Endothelial cell of umbilical vein (primary cell): ENCODE measurements around the gene PAPPA2. TPM values are rescaled to one million over a fixed set of nuclear protein-coding genes. Genes with fewer than 3 reads are reported as not detected.

Experiments used
- BruUV-seq: library from RNA; stranded (reverse); fragments of 400-500 nt; replicated peaks from 2 replicates; lab custom pipeline; 2021; lab: Mats Ljungman, UMichigan
- CTCF ChIA-PET: fragments of 300-600, 350-600 bp; sonication (Branson Sonifier 250); formaldehyde crosslinking; loops from one replicate; lab custom pipeline; 2021; ENCODE audit warnings: antibody characterized with exemption, inconsistent platforms; lab: Charles Lee
- POLR2A ChIA-PET: fragments of 300-600, 350-600 bp; sonication (Branson Sonifier 250); formaldehyde crosslinking; loops from one replicate; lab custom pipeline; 2021; ENCODE audit warnings: antibody characterized with exemption, inconsistent platforms; lab: Charles Lee
- DNase-seq: peaks from one replicate; pipeline ENCODE4 v3.0.0-alpha.2; 2011; ENCODE audit warnings: low read depth, low spot score
- FAIRE-seq: peaks from 2 replicates; lab custom pipeline; 2011; peaks lifted over from hg19 to GRCh38; lab: Jason Lieb, UNC
- H2AFZ ChIP-seq: 2 replicates; pipeline ENCODE4 v1.6.0; 2012; ENCODE audit warnings: low read depth, low read length, control low read depth, inconsistent platforms
- H3K27ac ChIP-seq: 2 replicates; pipeline ENCODE4 v1.5.1; 2011; ENCODE audit warnings: low read depth, mild to moderate bottlenecking, control low read depth, low read length, moderate library complexity; ENCODE audit not compliant: insufficient read depth
- H3K27me3 ChIP-seq, 2 experiments: 2 replicates each; pipeline versions ENCODE4 v1.6.0 to v1.6.1; 2011; ENCODE audit warnings: low read length in 2 of 2, mixed read lengths in 1 of 2; ENCODE audit not compliant: control insufficient read depth in 2 of 2, insufficient read depth in 2 of 2
- H3K36me3 ChIP-seq, 2 experiments: 2 replicates in 1 of 2; 3 replicates in 1 of 2; pipeline ENCODE4 v1.5.1; 2011; ENCODE audit warnings: low read length in 2 of 2, mild to moderate bottlenecking in 1 of 2, moderate library complexity in 1 of 2; ENCODE audit not compliant: control insufficient read depth in 2 of 2, insufficient read depth in 2 of 2; ENCODE audit errors: extremely low read depth in 1 of 2
- H3K4me1 ChIP-seq: 3 replicates; pipeline ENCODE4 v1.5.1; 2011; ENCODE audit warnings: mild to moderate bottlenecking, low read length; ENCODE audit not compliant: control insufficient read depth, insufficient read depth; ENCODE audit errors: extremely low read depth
- H3K4me2 ChIP-seq: 2 replicates; pipeline ENCODE4 v1.6.1; 2011; ENCODE audit warnings: low read length, control low read depth, mixed read lengths; ENCODE audit not compliant: insufficient read depth
- H3K4me3 ChIP-seq, 3 experiments: fragments of 200-600 bp in 1 of 3; sonication (generic), shearing (Covaris generic) in 1 of 3; replicated peaks in 1 of 3; 2 replicates each; pipeline ENCODE4 v1.5.1; 2011 to 2016; ENCODE audit warnings: control low read depth in 3 of 3, low read length in 3 of 3, mild to moderate bottlenecking in 2 of 3, inconsistent platforms in 1 of 3, low read depth in 1 of 3, moderate library complexity in 1 of 3; ENCODE audit not compliant: insufficient read depth in 1 of 3
- H3K79me2 ChIP-seq: 2 replicates; pipeline ENCODE4 v1.6.0; 2012; ENCODE audit warnings: low read length, inconsistent platforms; ENCODE audit not compliant: control insufficient read depth, insufficient read depth
- H3K9ac ChIP-seq: replicated peaks from 2 replicates; pipeline ENCODE3; 2011; ENCODE audit warnings: low read length, control low read depth; ENCODE audit not compliant: insufficient read depth; ENCODE audit errors: extremely low read depth
- H3K9me1 ChIP-seq: replicated peaks from 3 replicates; pipeline ENCODE4 v1.6.0; 2011; ENCODE audit warnings: mild to moderate bottlenecking, low read length; ENCODE audit not compliant: control insufficient read depth, insufficient read depth; ENCODE audit errors: extremely low read depth
- H3K9me3 ChIP-seq: replicated peaks from 2 replicates; pipeline ENCODE4 v1.5.1; 2012; ENCODE audit warnings: low read length, inconsistent platforms; ENCODE audit not compliant: control insufficient read depth, insufficient read depth
- H4K20me1 ChIP-seq: replicated peaks from 2 replicates; pipeline ENCODE3; 2011; ENCODE audit warnings: mild to moderate bottlenecking, low read length; ENCODE audit not compliant: control insufficient read depth, insufficient read depth; ENCODE audit errors: extremely low read depth
- CTCF ChIP-seq, 2 donors: IDR thresholded peaks; 1 replicate in 1 of 2; 2 replicates in 1 of 2; pipeline ENCODE4 v1.5.1; 2011; ENCODE audit warnings: low read length in 2 of 2, mild to moderate bottlenecking in 2 of 2, moderate library complexity in 2 of 2, control low read depth in 1 of 2, inconsistent platforms in 1 of 2, low read depth in 1 of 2; ENCODE audit not compliant: insufficient read depth in 1 of 2; ENCODE audit errors: extremely low read depth in 1 of 2
- EZH2 ChIP-seq: IDR thresholded peaks from 2 replicates; pipeline ENCODE4 v1.6.1; 2012; ENCODE audit warnings: borderline replicate concordance, low read depth, mild to moderate bottlenecking, moderate library complexity, low read length, inconsistent platforms; ENCODE audit not compliant: severe bottlenecking
- FOS ChIP-seq: IDR thresholded peaks from 2 replicates; pipeline ENCODE4 v1.6.1; 2011; ENCODE audit warnings: mild to moderate bottlenecking, low read length, moderate library complexity, borderline replicate concordance; ENCODE audit not compliant: insufficient read depth
- GATA2 ChIP-seq: IDR thresholded peaks from 2 replicates; pipeline ENCODE4 v1.7.0; 2011; ENCODE audit warnings: low read depth, mild to moderate bottlenecking, moderate library complexity, mixed read lengths, low read length; ENCODE audit not compliant: insufficient read length, insufficient read depth
- JUN ChIP-seq: IDR thresholded peaks from 2 replicates; pipeline ENCODE4 v1.6.1; 2011; ENCODE audit warnings: borderline replicate concordance, low read depth; ENCODE audit not compliant: insufficient read length, insufficient read depth
- MYC ChIP-seq: IDR thresholded peaks from one replicate; pipeline ENCODE4 v1.6.1; 2011; ENCODE audit warnings: mild to moderate bottlenecking, low read depth, low read length
- POLR2A ChIP-seq: IDR thresholded peaks from 2 replicates; pipeline ENCODE4 v1.6.1; 2012; ENCODE audit warnings: low read depth, mild to moderate bottlenecking, control low read depth, low read length
- POLR2AphosphoS5 ChIP-seq: IDR thresholded peaks from 2 replicates; pipeline ENCODE4 v1.6.1; 2012; ENCODE audit warnings: low read depth, mild to moderate bottlenecking, control low read depth, low read length, moderate library complexity; ENCODE audit not compliant: insufficient read depth
- dilution Hi-C: fragments of 300-500 bp; cut with MboI; formaldehyde crosslinking; loops from one replicate; pipeline ENCODE4 v1.15.0; 2019; ENCODE audit warnings: low sequenced_read_pairs; ENCODE audit not compliant: extremely low pct_ligation_motif_present
- intact Hi-C: fragments of 100-400 bp; cut with micrococcal nuclease; formaldehyde crosslinking; loops from one replicate; pipeline ENCODE4 v1.10.0; 2022
- polyA plus RNA-seq, 4 experiments: library from polyadenylated mRNA; depleted of rRNA in 3 of 4; stranded (reverse) in 3 of 4; unstranded in 1 of 4; fragments of >200 nt; gene quantifications; 2 replicates each; pipeline versions ENCODE4 v1.2.1 to v1.2.3, GENCODE V29; 2011 to 2012; ENCODE audit warnings: missing spikeins in 1 of 4
- total RNA-seq: library from RNA; stranded (reverse); gene quantifications from 2 replicates; pipeline ENCODE4 v1.2.3, GENCODE V29; 2021
- TF ChIP-seq, protein P1 (sequence below): IDR thresholded peaks from 2 replicates; pipeline ENCODE4 v1.6.1; 2011; ENCODE audit not compliant: insufficient read depth, insufficient read length

The PAPPA2 gene
- total and polyA plus RNA-seq, 2 donors (not counting 3 experiments of a cell fraction or from before 2014, with no cell fraction given): not detected

DNA sequence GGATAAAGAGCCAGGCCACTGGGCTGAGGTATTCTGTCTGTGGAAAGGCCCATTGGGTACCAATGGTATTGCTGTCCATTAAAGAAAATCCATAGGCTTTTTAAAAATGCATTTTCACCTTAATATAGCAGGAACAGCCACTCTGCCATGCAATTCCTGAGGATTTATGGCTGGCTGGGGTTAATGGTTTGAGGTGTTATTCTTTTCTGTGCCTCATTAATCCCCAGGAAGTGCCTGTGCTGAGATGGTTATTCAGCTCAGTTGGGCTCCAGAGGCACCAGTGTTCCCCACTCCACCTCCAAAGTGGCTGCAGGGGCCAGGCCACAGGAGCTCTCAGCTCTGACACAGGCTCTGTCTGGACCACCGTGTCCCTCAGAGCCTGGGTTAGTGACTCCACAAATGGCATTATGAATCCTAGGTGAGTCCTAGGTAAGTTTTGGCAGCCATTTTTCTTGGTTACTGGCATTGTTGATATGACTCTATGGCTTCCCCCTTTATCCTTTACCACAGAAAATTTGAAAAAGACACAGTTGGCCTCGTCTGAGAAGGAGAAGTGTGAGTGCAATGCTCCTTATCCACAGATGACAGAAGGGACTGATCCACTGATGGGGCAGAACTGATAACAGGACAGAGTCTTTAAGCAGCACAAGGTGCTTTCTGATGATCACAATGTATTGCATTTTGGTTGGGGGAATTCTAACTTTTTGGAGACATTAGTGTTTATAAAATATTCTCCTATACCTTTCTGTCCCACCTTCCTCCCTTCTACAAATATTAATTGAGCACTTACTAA is 2.2 kb upstream of the PAPPA2 start:
- H3K9me1 ChIP-seq: no peaks in the 10 kb centered on the region
- no peak for FAIRE-seq
- dilution Hi-C loops: no loop called here

More for the DNA sequence above, 2.2 kb upstream of the PAPPA2 start:
- no peaks in the 10 kb centered on the region for H3K27me3 ChIP-seq
- H2AFZ ChIP-seq: no peak overlapping the region
- H3K9me3 ChIP-seq: peaks cover 2% of the 10 kb centered on the region
- BruUV-seq: no TSS peak
- no peak for DNase-seq
- H3K4me1 ChIP-seq: no peaks in the 10 kb centered on the region
- no peaks in the 10 kb centered on the region for H3K36me3 ChIP-seq
- CTCF ChIA-PET: no interaction called here
- no peaks in the 10 kb centered on the region for H4K20me1 ChIP-seq
- POLR2A ChIA-PET: no interaction called here
- H3K79me2 ChIP-seq: no peaks in the 10 kb centered on the region
- no peak for TF ChIP-seq CTCF (IDR thresholded peaks at IDR 0.05; ENCODE audit: extremely low read depth in 1 of 2, insufficient read depth in 1 of 2, low read depth in 1 of 2, low read length in 2 of 2)
- no peak for TF ChIP-seq MYC
- no peak for TF ChIP-seq JUN
- TF ChIP-seq GATA2: no peak
- no peak for TF ChIP-seq POLR2AphosphoS5
- TF ChIP-seq EZH2: no peak
- TF ChIP-seq POLR2A: no peak
- TF ChIP-seq, protein P1, sequence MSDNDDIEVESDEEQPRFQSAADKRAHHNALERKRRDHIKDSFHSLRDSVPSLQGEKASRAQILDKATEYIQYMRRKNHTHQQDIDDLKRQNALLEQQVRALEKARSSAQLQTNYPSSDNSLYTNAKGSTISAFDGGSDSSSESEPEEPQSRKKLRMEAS: no peak
- TF ChIP-seq FOS: no peak
- H3K9ac ChIP-seq: no peak overlapping the region
- intact Hi-C loops: no loop called here
- no peak overlapping the region for H3K27ac ChIP-seq
- H3K4me2 ChIP-seq: no peak overlapping the region
- no peak overlapping the region for H3K4me3 ChIP-seq
